ENCODE data around the gene SGSM1.

The SGSM1 gene

DNA sequence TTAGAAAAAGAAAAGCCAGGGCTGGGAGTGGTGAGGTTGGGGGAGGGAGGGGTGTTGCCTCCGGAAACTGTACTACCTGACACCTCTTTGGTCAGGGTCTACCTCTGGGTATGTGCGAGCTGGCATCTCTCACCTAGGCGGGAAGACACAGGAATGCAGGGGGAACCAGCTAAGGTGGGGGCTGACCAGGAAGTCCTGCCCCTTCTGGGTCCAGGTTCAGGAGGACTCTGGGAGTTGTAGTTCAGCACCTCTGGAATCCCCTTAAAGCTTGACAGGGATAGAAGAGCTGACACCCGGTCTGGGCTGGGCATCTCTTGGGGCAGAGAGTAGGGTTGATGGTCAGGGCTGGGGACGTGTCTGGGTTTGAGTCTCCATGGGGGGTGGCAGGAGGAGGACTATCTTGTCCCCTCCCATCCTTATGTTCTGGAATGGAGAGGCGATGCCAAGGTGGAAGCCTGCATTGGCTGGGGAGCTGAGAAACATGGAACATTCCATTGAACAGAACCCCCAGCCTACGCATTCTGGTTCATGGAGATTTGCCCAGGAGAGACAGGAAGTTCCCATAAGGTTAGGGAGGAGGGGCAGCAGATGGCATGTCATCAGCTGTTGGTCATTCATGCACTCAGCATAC lies 144.4 kb downstream of the SGSM1 start:
- no peak for DNase-seq (ENCODE audit: low read depth)

DNA sequence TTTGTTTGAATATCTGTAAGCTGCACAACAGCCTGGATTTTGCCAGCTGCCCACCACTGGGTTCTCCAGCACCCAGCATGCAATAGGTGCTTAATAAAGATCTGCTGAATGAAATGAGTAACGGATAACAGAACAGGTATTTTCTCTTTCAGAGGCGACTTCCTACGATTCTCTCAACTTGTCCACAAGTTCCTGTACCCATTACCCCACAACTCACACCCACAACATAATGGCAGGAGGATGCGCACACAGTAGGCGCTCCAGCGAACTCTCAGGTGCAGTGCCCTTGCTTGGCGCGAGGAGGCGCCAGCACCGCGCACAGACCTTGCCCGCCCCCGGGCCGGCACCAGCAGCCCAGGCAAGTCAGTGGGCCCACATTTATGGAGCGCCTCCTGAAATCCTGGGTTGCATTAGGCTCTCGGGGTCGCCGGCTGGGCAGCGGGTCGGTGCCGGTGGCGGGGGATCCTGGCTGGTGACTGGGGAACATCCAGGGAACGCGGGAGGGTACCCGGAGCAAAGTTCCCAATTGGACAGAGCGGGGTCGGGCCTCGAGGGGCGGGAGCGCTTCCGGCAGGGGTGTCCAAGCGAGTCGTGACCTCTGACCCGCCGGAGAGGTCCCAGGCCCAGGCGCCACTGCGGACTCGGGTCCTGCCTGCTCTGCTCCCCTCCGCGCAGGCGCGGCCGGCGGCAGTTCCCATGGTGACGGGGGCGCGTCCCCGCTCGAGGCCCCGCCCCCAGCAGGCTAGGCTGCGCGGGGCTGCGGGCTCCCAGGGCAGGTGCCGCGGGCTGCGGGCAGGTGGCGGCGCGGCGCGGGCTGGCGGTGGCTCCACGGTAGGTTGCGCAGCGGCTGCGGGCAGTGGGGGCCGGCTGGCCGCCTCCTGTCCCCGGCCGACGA lies 146.2 kb downstream of the SGSM1 start, which contains the start of gene KIAA1671:
TSS of gene KIAA1671 (plus strand) at position 775 of the 895 bp plus-strand sequence. CDS start 75,284 bp downstream, outside the sequence.
- peak; percentile 86 for DNase-seq (ENCODE audit: low read depth)

DNA sequence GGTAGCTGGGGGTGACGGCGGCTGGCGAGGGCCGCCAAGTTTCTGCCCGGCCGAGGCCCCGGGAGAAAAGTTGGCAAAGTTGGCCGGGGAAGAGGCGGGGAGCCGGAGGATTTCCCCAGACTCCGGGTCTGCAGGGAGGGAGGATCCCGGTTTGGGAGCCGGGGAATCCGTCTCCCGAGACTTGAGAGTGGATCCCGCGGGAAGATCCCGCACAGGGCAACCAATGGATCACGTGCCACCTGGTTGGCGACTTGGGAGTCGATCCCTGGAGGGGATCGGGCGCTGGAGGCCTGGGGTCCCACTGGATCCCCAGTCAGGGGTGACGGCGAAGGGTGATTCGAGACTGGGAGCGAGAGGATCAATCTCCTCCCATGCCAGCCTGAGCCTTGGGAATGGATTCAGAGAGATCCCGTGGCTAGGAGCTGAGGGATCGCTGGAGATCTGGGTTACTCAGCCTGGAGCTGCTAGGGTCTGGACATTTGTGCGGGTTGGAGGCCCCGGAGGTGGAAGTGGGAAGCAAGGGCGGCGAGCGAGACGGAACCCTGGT lies 146.9 kb downstream of the SGSM1 start:
- DNase-seq (ENCODE audit: low read depth) = no peak

DNA sequence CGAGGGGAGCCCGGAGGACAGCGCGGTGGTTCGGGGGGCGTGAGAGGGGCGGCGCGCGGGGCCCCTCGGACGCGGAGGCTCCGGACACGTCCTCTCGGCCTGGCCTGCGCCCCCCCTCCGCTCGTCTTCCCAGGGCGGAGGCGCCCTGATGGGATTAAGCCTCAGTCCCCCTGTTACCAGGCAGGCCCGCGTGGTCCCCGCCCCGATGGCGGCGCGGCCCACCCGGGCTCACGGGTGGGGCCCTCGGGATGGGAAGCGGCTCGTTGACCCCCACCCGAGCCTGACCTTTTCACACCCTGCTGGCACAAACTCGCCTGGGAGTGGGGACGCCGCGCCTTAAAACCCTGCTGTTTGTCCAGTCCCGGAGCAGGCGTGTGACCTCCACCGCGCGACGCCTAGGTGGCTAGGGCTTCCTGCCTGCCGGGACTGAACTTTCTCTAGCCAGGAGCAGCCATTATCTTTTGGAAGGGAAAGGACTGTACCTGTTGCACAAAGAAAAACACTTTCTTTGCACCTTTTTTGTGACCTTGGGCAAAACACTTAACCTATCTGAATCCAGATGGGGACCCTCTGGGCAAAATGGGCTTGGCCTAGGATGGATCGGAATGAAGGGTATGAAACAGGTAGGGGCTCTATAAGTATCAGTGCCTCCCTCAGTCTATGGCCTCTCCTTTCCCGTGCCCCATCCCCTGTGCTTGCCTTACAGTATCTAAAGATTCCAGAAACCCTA lies 147.5 kb downstream of the SGSM1 start:
- DNase-seq (ENCODE audit: low read depth) = no peak

DNA sequence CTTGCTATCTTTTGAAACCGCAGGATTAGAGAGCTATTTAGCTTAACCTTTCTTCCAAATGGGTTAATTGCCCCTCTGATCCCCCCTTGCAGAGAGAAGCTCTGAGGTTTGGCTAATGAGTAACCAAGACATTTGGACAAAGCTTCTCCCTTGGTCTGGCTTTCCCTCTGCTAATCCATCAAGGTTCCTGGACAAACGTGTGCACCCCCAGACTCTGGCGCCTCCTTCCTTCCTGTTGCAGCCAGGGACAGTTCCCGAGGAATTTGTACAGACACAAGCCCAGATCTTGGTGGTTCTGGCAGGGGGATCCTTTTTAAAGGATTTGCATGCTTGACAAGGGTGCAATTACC lies 148.1 kb downstream of the SGSM1 start:
- no peak for DNase-seq (ENCODE audit: low read depth)

DNA sequence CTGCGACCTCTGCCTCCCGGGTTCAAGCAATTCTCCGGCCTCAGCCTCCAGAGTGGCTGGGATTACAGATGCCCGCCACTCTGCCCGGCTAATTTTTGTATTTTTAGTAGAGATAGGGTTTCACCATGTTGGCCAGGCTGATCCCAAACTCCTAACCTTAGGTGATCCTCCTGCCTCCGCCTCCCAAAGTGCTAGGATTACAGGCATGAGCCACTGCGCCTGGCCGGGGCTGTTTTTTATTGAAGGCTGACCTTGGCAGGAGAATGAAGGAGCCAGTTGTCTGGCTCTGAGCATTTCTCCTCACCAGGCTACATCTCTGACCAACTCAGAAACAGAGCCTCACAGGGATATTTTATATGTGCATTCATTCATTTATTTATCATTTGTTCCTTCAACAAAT lies 148.8 kb downstream of the SGSM1 start:
- no peak for DNase-seq (ENCODE audit: low read depth)

DNA sequence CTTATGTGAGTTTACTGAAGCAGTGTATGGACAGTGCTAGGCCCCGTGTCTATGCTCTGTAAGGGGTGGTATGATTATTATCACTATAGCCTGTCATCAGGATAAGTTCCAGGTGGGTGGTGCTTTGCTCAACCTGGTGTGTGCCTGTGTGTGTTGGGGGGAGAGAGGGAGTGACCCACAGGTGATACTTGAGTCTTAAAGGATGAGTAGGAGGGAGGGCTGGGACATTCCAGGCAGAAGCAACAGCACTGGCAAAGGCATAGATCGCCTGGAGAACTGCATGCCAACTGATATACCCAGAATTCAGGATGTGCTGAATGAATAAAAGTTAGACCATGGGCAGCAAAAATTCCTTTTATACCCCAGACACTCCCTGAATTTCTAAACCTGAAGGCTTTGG lies 151.0 kb downstream of the SGSM1 start:
- no peak for DNase-seq (ENCODE audit: low read depth)

DNA sequence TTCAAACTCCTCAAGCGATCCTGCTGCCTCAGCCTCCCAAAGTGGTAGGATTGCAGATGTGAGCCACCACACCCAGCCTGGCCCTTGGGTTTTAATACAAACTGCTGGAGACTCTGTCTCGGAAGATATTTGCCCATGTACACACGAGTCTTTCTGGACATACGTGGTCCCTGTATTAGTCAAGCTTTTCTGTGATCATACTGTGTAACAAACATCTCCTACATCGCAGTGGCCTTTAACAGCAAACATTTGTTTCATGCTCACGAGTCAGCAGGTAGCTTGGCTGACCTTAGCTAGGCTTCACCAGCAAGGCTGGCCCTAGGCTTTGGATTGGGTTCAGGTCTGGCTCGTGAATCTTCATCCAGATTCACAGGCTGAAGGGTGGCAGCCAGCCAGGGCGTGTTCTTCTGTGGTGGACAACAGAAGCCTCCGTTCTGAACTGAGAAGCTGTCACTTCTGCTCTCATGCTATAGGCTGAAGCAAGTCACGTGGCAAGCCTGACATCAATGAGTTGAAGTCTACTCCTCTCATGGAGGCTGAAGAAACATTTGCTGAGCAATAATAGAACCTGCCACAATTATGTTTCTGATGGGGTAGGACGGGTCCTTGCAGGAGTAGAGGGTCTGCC lies 155.3 kb downstream of the SGSM1 start:
- no peak for DNase-seq (ENCODE audit: low read depth)

DNA sequence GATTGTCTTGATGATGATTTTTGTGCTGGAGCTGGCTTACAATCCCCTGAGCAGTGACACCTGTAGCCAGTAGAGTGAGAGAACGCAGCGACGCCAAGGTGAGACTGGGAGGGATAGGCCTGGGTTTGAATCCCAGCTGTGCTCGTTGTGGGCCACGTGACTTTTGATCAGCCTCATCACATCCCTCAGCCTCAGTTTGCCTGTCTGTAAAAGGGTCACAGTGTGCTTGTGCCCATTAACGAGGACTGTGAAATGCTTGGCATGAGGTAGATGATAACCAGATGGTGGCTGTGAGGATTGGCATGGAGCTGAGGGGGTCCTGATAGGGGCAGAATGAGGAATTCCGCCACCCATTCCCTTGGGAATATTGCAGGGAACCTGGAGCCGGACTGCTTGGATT lies 156.1 kb downstream of the SGSM1 start:
- no peak for DNase-seq (ENCODE audit: low read depth)

DNA sequence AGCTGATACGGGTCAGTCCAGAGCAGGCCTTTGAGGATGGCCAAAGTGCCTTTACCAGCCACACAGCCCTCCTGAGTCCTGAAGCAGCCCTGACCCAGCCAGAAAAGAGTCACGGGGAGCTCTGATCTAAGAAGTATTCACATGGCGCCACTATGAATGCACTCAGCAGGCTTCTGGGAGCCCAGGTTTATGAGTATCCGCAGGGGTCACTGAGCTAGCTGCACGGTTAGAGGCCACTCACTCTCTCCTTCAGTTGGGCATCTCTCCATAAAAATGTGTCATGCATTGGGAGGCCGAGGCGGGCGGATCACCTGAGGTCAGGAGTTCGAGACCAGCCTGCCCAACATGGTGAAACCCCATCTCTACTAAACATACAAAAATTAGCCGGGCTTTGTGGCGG lies 156.8 kb downstream of the SGSM1 start:
- no peak for DNase-seq (ENCODE audit: low read depth)

DNA sequence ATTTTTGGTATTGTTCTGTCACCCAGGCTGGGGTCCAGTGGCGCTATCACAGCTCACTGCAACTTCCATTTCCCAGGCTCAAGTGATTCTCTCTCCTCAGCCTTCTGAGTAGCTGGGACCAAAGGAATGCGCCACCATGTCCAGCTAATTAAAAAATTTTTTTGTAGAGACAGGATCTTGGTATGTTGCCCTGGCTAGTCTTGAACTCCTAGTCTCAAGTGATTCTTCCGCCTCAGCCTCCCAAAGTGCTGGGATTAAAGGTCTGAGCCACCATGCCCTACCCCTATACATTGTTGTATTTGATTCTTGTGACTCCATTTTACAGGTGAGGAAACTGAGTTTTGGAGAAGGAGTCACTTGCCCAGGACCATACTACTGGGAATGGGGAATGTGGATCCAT lies 158.4 kb downstream of the SGSM1 start:
- no peak for DNase-seq (ENCODE audit: low read depth)

DNA sequence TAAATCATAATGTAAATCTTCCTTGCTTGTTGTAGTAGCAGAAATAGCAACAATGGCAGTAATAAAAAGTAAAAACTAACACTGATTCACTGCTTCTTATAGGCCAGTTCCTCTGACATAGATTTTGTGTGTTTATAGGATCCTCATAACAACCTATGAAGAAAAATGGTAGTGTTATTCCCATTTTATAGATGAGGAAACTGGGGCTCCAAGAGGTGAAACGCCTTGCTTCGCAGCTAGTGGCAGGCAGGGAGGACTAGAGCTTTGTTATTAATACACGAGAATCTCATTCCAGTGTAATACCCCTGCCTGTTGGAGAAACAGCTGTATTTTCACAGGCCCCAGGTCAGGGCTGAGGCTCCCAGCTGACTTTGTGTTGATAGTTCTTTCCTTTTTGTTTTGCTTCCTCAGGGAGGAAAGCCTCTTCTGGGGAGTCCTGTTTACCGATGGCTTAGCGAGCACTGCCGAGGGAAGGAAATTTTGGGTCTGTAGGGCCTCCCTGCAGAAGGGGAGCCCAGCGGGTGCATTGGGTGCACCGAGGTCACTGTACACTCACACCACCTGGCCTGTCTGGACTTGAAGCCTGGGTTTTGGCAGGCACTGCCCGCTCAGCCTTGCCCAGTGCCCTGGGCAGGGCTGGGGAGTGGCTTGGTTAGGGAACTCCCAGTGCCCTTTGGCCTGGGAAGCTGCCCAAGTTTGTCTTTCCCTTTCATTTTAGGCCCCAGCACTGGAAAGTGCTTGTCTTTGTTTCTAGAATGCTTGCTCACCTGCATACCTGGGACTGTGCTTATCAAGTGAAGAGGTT lies 160.0 kb downstream of the SGSM1 start:
- DNase-seq (ENCODE audit: low read depth) = no peak

DNA sequence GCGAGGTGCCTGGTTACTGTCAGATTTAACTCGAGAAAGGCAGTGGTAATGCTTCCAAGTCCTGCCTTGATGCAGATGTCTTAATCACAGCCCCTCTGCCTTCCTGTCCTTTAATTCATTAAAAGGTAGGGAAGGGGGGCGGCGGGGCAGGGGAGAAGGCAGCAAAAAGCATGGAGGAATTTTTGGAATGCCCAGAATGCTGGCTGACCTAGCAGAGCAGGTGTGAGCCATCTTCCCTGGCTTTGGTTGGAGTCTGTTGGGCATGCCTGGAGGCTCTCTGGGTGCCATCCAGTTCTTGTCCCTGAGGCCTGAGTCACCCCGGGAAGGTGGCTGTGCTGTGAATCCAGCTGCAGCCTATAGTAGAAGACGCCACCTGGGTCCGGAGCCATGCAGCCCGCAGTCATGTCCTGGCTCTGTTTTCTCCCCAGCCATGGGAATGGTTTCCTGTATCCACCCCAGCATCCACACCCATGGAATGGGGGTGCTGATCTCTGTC lies 162.1 kb downstream of the SGSM1 start:
- no peak for DNase-seq (ENCODE audit: low read depth)

DNA sequence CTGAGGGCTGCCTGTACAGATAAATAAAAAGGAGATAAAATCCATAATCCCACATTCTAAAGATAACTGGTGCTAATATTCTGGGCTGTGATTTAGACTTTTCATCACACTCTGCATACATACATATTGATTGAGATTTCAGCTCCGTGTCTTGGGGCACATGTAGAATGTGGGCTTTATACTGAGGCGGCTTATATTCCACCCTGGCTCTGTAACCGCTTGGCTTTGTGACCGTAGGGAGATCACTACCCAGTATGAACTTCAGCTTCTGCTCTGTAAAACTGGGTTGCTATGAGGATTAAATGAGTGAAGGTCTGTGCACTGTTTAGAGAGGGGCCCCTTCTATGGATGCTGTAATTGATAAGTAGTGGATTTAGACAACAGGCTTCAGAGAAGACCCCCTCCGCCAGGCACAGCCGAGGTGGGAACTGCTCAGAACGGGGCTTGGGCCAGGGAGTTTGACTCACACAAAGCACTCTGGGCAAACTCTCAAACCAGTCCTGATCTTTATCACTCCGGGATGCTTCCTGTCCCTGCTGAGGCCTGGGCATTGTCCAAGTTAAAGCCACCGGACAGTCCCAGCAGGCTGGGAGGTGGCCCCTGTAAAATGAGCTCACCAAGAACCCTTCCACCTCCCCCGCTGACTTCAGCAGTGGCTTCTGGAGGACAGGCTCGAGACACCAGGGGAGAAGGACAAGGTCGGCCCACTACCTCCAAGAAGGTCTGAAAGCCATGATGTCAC lies 163.7 kb downstream of the SGSM1 start:
- DNase-seq (ENCODE audit: low read depth) = no peak

DNA sequence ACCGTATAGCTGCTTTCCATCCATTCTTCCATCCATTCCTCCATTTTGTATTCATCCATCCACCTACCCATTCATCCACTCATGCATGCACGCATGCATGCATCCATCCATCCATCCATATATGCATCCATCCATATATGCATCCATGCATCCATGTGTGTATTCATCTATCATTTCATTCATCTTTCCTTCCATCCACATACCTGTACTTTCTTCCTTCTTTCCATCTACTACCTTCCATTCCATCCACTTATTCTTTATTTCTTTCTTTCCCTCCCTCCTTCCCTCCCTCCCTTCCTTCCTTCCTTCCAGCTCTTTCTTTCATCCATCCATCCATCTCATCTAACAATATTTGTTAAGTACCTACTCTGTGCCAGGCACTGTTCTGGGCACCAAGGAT lies 166.4 kb downstream of the SGSM1 start:
- no peak for DNase-seq (ENCODE audit: low read depth)

DNA sequence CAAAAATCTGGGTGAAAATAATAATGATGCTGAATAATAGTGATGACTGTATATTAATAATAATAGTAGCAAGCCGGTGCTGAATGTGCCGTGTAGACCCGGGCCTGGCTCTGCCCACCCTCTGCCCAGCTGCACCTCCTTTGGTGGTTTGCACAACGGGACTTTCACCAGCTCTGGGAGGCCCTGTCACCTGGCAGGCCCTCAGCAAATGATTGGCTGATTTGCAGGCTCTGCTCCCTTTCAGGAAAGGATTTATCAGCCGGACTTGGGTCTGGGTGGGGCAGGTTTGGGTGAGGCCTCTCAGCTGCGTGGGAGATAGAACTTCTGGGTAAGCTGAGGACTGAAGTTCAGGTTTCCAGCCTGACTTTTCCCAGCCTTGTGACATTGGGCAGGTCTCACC lies 167.9 kb downstream of the SGSM1 start:
- no peak for DNase-seq (ENCODE audit: low read depth)

DNA sequence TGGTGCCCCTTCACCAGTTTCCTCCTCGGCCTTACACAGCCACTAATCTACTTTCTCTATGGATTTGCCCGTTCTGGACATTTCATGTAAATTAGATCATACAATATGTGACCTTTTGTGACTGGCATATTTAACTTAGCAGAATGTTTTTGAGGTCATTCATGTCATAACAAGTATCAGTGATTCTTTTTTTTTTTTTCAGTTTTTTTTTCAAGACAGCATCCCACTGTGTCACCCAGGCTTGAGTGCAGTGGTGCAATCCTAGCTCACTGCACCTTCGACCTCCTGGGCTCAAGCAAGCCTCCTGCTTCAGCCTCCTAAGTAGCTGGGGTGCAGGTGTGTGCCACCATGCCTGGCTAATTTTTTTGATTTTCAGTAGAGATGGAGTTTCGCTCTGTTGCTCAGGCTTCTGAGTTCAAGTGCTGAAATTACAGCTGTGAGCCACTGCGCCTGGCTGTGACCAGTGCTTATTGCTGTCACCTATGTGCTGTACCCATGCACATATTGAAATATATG lies 169.2 kb downstream of the SGSM1 start:
- no peak for DNase-seq (ENCODE audit: low read depth)

DNA sequence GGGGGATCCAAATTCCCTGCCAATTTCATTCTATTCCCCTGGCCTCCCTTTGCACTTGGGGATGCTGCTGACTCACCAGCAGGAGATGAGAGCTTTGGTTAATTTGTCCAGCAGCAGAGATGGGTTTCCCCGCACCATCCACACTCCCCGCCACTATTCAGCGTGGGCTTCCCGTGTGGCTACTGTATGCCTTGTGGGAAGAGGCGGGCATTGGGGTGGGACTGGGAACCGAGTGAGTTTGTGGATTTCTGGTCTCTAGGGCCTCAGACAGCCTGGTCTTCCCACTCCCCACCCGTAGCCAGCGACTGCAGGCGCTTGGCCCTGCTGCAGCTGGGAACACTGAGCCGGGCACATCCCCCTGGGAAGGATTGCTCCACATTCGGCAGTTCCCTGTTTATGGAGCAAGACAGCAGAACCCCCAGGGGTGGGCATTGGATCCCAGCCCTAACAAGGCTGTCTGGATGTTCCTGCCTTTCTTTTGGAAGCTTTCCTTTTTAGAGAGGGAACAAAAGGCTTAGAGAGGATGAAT lies 169.9 kb downstream of the SGSM1 start:
- no peak for DNase-seq (ENCODE audit: low read depth)

DNA sequence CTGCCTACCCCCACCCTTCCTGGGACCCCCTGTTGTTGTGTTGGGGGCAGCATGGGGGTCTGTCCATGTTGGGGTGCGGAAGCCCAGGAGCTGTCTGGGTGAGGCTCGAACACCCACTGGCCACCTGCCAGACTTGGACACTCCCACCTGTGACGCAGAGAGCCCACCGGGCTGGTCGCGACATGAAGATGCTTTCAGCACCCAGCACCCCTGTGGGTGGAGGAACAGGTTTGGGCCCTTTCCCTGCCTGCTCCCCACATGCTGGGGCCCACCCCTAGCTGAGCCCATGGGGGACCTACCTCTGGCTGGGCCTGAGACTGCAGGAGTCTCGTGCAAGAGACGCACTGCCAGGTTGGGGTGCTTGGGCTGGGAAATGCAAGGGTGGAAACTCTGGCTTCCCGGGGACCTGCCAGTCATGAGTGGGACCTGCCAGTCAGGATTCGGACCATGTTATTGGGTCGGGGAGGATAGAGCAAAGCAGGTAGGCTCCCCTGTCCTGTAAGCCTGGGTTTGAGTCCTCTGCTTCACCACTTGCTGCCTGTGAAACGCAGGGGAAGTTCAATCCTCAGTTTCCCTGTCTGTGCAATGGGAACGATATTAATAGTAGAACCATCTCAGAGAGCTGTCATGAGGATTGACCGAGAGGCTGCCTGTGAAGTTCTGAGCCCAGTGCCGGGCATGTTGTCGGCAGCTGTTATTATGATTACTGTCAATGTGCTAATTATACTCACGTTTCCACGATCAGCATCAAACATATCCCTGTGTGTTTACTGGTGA lies 170.6 kb downstream of the SGSM1 start:
- no peak for DNase-seq (ENCODE audit: low read depth)

All from activated T-cell treated with anti-CD3 and anti-CD28 coated beads for 48 hours (primary cell).